K562 (cell line): ENCODE results near the gene ERC2. TPM values are rescaled to one million over a fixed set of nuclear protein-coding genes. Genes with fewer than 3 reads are reported as not detected.

Experiments used
- ATAC-seq: fragments of 200-7000 bp; cut with Tn5 transposase; 3 replicates; pipeline ENCODE4 v1.9.1; 2020; ENCODE audit warnings: moderate library complexity
- BruUV-seq: library from RNA; stranded (reverse); fragments of 400-500 nt; replicated peaks from 2 replicates; lab custom pipeline; 2021; lab: Mats Ljungman, UMichigan
- CTCF ChIA-PET: fragments of 300-600 bp; formaldehyde crosslinking; extraction: SDS; loops from one replicate; lab custom pipeline; 2021; ENCODE audit warnings: low intra/inter-chr PET ratio; lab: Yijun Ruan, JAX
- POLR2A ChIA-PET: fragments of 300-600, 350-650 bp; sonication (Branson Sonifier 250); formaldehyde crosslinking; extraction: SDS; loops from one replicate; lab custom pipeline; 2021; ENCODE audit warnings: antibody characterized with exemption, inconsistent platforms; lab: Yijun Ruan, JAX
- DNase-seq, 4 experiments: peaks; one replicate each; pipeline versions ENCODE4 v3.0.0 to v3.0.0-alpha.2; 2011 to 2018; ENCODE audit warnings: low spot score in 3 of 4, mixed read lengths in 3 of 4; ENCODE audit errors: extremely low read depth in 1 of 4
- FAIRE-seq: peaks from 2 replicates; lab custom pipeline; 2011; peaks lifted over from hg19 to GRCh38; lab: Jason Lieb, UNC
- H2AFZ ChIP-seq: 2 replicates; pipeline ENCODE4 v1.6.0; 2011; ENCODE audit warnings: low read depth, low read length, control low read depth, inconsistent platforms
- H3K27ac ChIP-seq: fragments of 200-600 bp; 3 replicates; pipeline ENCODE4 v1.8.0; 2011; ENCODE audit warnings: low read depth, mild to moderate bottlenecking, control low read depth, inconsistent platforms, low read length, moderate library complexity, mixed read lengths; ENCODE audit errors: extremely low read depth
- H3K27me3 ChIP-seq, 2 experiments: fragments of 300-600 bp in 1 of 2; 2 replicates in 1 of 2; 3 replicates in 1 of 2; pipeline versions ENCODE4 v1.6.0 to v1.8.0; 2011; ENCODE audit warnings: inconsistent platforms in 2 of 2, low read length in 2 of 2, mild to moderate bottlenecking in 1 of 2, mixed read lengths in 1 of 2, moderate library complexity in 1 of 2; ENCODE audit not compliant: control insufficient read depth in 2 of 2, insufficient read depth in 2 of 2
- H3K36me3 ChIP-seq: fragments of 300-600 bp; 3 replicates; pipeline ENCODE4 v1.8.0; 2011; ENCODE audit warnings: mild to moderate bottlenecking, low read length, inconsistent platforms; ENCODE audit not compliant: control insufficient read depth, insufficient read depth
- H3K4me1 ChIP-seq, 2 experiments: fragments of 200-600 bp in 1 of 2; replicated peaks in 1 of 2; 2 replicates in 1 of 2; 3 replicates in 1 of 2; pipeline versions ENCODE4 v1.5.1 to v1.8.0; 2011; ENCODE audit warnings: inconsistent platforms in 2 of 2, low read length in 2 of 2, mild to moderate bottlenecking in 1 of 2, mixed read lengths in 1 of 2, moderate library complexity in 1 of 2; ENCODE audit not compliant: control insufficient read depth in 2 of 2, insufficient read depth in 2 of 2
- H3K4me2 ChIP-seq: 2 replicates; pipeline ENCODE4 v1.6.1; 2011; ENCODE audit warnings: low read length, control low read depth, inconsistent platforms, mixed read lengths; ENCODE audit not compliant: insufficient read depth
- H3K4me3 ChIP-seq: fragments of 200-600 bp; sonication (generic), shearing (Covaris generic); 2 replicates; pipeline ENCODE4 v1.5.1; 2016; ENCODE audit warnings: control low read depth, inconsistent platforms
- H3K79me2 ChIP-seq: fragments of 200-600 bp; 3 replicates; pipeline ENCODE4 v1.8.0; 2011; ENCODE audit warnings: low read length, inconsistent platforms; ENCODE audit not compliant: control insufficient read depth, insufficient read depth
- H3K9ac ChIP-seq, 2 experiments: 2 replicates each; pipeline versions ENCODE4 v1.6.0 to v1.6.1; 2011; ENCODE audit warnings: low read depth in 2 of 2, low read length in 2 of 2, control low read depth in 1 of 2, inconsistent platforms in 1 of 2, mild to moderate bottlenecking in 1 of 2, mixed read lengths in 1 of 2; ENCODE audit not compliant: insufficient read depth in 1 of 2
- H3K9me1 ChIP-seq: one replicate; pipeline ENCODE4 v1.6.0; 2011; ENCODE audit warnings: inconsistent platforms, mild to moderate bottlenecking, low read length, moderate library complexity; ENCODE audit not compliant: control insufficient read depth, insufficient read depth
- H3K9me3 ChIP-seq: replicated peaks from 2 replicates; pipeline ENCODE4 v1.5.1; 2011; ENCODE audit warnings: low read depth, low read length, inconsistent platforms; ENCODE audit not compliant: control insufficient read depth, insufficient read depth
- H4K20me1 ChIP-seq: replicated peaks from 2 replicates; pipeline ENCODE4 v1.6.1; 2011; ENCODE audit warnings: low read length, inconsistent platforms, mixed read lengths; ENCODE audit not compliant: control insufficient read depth, insufficient read depth
- DNMT1 ChIP-seq: fragments of 450-650 bp; IDR thresholded peaks from 2 replicates; pipeline ENCODE4 v1.6.1; 2016; ENCODE audit warnings: antibody characterized with exemption, mild to moderate bottlenecking
- HDAC6 ChIP-seq: IDR thresholded peaks from 2 replicates; pipeline ENCODE4 v1.6.1; 2012; ENCODE audit warnings: low read depth, mild to moderate bottlenecking, control low read depth, inconsistent platforms, low read length, moderate library complexity
- HMGN3 ChIP-seq: IDR thresholded peaks from 2 replicates; pipeline ENCODE4 v1.6.1; 2011; ENCODE audit warnings: borderline replicate concordance, low read depth, mild to moderate bottlenecking, mixed read lengths, low read length; ENCODE audit not compliant: insufficient read length; ENCODE audit errors: extremely low read depth
- LEF1 ChIP-seq: fragments of 450-650 bp; IDR thresholded peaks from 2 replicates; pipeline ENCODE4 v1.6.1; 2016; ENCODE audit warnings: mild to moderate bottlenecking
- MCM5 ChIP-seq: fragments of 450-650 bp; IDR thresholded peaks from 2 replicates; pipeline ENCODE4 v1.6.1; 2016; ENCODE audit warnings: low read depth
- RCOR1 ChIP-seq, 2 experiments: IDR thresholded peaks; 2 replicates each; pipeline ENCODE4 v1.6.1; 2012; ENCODE audit warnings: low read depth in 2 of 2, low read length in 2 of 2, borderline replicate concordance in 1 of 2, improper control_type of control experiment in 1 of 2
- THRB ChIP-seq: fragments of 450-650 bp; formaldehyde crosslinking; conservative IDR thresholded peaks from 2 replicates; pipeline ENCODE4 v1.4.0; 2022; ENCODE audit warnings: mild to moderate bottlenecking, missing genetic modification characterization
- ZNF77 ChIP-seq: fragments of 250-450 bp; sonication (Bioruptor Pico); IDR thresholded peaks from 2 replicates; pipeline ENCODE4 v1.5.0; 2020
- ZNF778 ChIP-seq: fragments of 450-650 bp; formaldehyde crosslinking; IDR thresholded peaks from 2 replicates; pipeline ENCODE4 v1.4.0; 2020; ENCODE audit warnings: mild to moderate bottlenecking, moderate library complexity
- WGBS: fragments of 100-300 bp; shearing (Covaris generic); methylation state at CpG from one replicate; pipeline ENCODE4 v1.1.6; 2016; ENCODE audit warnings: low coverage, mixed read lengths; ENCODE audit not compliant: insufficient coverage; ENCODE audit errors: missing lambda C conversion rate; 5-methylcytosine and 5-hydroxymethylcytosine counted together
- in situ Hi-C: fragments of 300-500 bp; cut with MboI; formaldehyde crosslinking; loops from 4 replicates; pipeline ENCODE4 v1.15.0; 2018; ENCODE audit warnings: inconsistent platforms, mixed read lengths
- intact Hi-C: fragments of 100-400 bp; cut with micrococcal nuclease; formaldehyde crosslinking; loops from 2 replicates; pipeline ENCODE4 v1.14.2; 2022
- polyA plus RNA-seq, 8 experiments: library from polyadenylated mRNA; depleted of rRNA in 4 of 8; stranded (reverse) in 5 of 8; unstranded in 3 of 8; fragments of >200 nt; fragmentation: Nextera tagmentation in 2 of 8; fragmentation: Illumina TruSeq in 1 of 8; extraction: Ambion mirVana in 2 of 8; extraction: Trizol in 1 of 8; gene quantifications; 2 replicates each; pipeline versions ENCODE4 v1.2.1 to v1.2.3, GENCODE V29; 2011 to 2014; ENCODE audit warnings: inconsistent platforms in 1 of 8, missing spikeins in 1 of 8
- total RNA-seq, 7 experiments: library from RNA; depleted of rRNA in 6 of 7; stranded (reverse); fragments of >200 nt in 6 of 7; fragmentation: Illumina TruSeq in 2 of 7; extraction: Trizol in 2 of 7; gene quantifications; 2 replicates each; pipeline versions ENCODE4 v1.2.1 to v1.2.3, GENCODE V29; 2011 to 2021; ENCODE audit warnings: low replicate concordance in 1 of 7
- TF ChIP-seq, protein P1 (sequence below): fragments of 200-800 bp; sonication (Bioruptor generic); IDR thresholded peaks from 2 replicates; pipeline ENCODE4 v1.6.1; 2017; ENCODE audit warnings: missing genetic modification characterization, missing compliant biosample characterization
- TF ChIP-seq, protein P2 (sequence below): fragments of 150-350 bp; IDR thresholded peaks from 2 replicates; pipeline ENCODE4 v1.6.1; 2014; ENCODE audit warnings: low read depth, mild to moderate bottlenecking, low read length, borderline replicate concordance

Gene ERC2
- total and polyA plus RNA-seq, 9 of the 15 experiments (the other 6 are each of a cell fraction or from before 2014, with no cell fraction given) = 0.04 to 0.18 (median 0.07) TPM; not detected in 2

DNA sequence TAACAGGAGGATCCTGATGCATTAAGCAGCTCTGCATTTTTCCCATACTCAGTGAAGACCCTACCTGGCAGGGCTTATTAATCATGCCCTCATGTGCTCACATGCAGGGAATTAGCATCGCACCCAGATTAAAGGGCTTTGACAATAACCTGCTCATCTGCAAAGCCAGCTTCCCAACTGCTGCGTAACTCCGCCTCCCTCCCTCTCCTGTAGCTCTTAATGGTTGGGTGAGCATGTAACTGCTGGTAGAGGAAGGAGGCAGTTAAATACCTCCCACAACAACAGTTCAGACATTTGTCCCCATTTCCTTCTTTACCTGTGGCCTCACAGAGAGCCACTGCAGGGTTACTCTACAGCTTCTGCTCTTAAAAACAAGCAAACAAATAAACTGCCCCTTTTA, 777.5 kb downstream of the ERC2 start:
- Histone ChIP-seq H3K4me3 (no peak overlapping the region), H4K20me1 (no peaks in the 10 kb centered on the region; the same call in 1 of the 2 replicates), H3K36me3 (no peaks in the 10 kb centered on the region), H3K9me3 (no peaks in the 10 kb centered on the region), H3K4me2 (no peak overlapping the region), H3K4me1 (no peaks in the 10 kb centered on the region), H2AFZ (no peak overlapping the region), H3K27me3 (no peaks in the 10 kb centered on the region; a peak in 1 of 5 replicates), H3K9me1 (no peaks in the 10 kb centered on the region), H3K9ac (no peak overlapping the region), H3K79me2 (no peaks in the 10 kb centered on the region), H3K27ac (no peak overlapping the region)
- FAIRE-seq (no peak), DNase-seq (no peak), ATAC-seq (no peak)
- POLR2A ChIA-PET = interaction anchor here (0.6 kb wide), 1 partner anchor 138 kb away, joined by 3 read pairs; no protein-coding TSS in a partner anchor
- 0% methylated on average over 3 of the region's 3 CpGs for WGBS
- intact Hi-C loops = no loop called here
- no TSS peak for BruUV-seq
- in situ Hi-C loops = no loop called here
- TF ChIP-seq ZNF778 (no peak), HMGN3 (no peak), THRB (CRISPR knock-in tag) (no peak), ZNF77 (CRISPR knock-in tag) (no peak), LEF1 (no peak), HDAC6 (no peak), RCOR1 (IDR thresholded peaks at IDR 0.05; ENCODE audit: borderline replicate concordance in 1 of 2, low read depth in 2 of 2, low read length in 2 of 2) (no peak), MCM5 (no peak), DNMT1 (no peak)
- TF ChIP-seq, protein P1, sequence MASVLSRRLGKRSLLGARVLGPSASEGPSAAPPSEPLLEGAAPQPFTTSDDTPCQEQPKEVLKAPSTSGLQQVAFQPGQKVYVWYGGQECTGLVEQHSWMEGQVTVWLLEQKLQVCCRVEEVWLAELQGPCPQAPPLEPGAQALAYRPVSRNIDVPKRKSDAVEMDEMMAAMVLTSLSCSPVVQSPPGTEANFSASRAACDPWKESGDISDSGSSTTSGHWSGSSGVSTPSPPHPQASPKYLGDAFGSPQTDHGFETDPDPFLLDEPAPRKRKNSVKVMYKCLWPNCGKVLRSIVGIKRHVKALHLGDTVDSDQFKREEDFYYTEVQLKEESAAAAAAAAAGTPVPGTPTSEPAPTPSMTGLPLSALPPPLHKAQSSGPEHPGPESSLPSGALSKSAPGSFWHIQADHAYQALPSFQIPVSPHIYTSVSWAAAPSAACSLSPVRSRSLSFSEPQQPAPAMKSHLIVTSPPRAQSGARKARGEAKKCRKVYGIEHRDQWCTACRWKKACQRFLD (CRISPR knock-in tag) = no peak
- TF ChIP-seq, protein P2, sequence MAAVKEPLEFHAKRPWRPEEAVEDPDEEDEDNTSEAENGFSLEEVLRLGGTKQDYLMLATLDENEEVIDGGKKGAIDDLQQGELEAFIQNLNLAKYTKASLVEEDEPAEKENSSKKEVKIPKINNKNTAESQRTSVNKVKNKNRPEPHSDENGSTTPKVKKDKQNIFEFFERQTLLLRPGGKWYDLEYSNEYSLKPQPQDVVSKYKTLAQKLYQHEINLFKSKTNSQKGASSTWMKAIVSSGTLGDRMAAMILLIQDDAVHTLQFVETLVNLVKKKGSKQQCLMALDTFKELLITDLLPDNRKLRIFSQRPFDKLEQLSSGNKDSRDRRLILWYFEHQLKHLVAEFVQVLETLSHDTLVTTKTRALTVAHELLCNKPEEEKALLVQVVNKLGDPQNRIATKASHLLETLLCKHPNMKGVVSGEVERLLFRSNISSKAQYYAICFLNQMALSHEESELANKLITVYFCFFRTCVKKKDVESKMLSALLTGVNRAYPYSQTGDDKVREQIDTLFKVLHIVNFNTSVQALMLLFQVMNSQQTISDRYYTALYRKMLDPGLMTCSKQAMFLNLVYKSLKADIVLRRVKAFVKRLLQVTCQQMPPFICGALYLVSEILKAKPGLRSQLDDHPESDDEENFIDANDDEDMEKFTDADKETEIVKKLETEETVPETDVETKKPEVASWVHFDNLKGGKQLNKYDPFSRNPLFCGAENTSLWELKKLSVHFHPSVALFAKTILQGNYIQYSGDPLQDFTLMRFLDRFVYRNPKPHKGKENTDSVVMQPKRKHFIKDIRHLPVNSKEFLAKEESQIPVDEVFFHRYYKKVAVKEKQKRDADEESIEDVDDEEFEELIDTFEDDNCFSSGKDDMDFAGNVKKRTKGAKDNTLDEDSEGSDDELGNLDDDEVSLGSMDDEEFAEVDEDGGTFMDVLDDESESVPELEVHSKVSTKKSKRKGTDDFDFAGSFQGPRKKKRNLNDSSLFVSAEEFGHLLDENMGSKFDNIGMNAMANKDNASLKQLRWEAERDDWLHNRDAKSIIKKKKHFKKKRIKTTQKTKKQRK = no peak
- CTCF ChIA-PET = no interaction called here
